Lower leg skin (tissue), 4 donors: ENCODE results near the gene SYT9. TPM values are rescaled to one million over a fixed set of nuclear protein-coding genes. Genes with fewer than 3 reads are reported as not detected.

ENCODE experiments used
- DNase-seq, 2 donors: peaks; one replicate each; pipeline ENCODE4 v3.0.0-alpha.2; 2019; ENCODE audit warnings: low spot score in 2 of 2
- H3K4me3 ChIP-seq: fragments of 200-600 bp; sonication (generic); 2 replicates; pipeline ENCODE4 v1.5.1; 2017; ENCODE audit warnings: mild to moderate bottlenecking, low read depth; ENCODE audit not compliant: poor library complexity, severe bottlenecking
- POLR2A ChIP-seq, 2 donors: fragments of 450-650 bp; IDR thresholded peaks; one replicate each; pipeline ENCODE4 v1.6.1; 2016 to 2017; ENCODE audit warnings: antibody characterized with exemption in 2 of 2, mild to moderate bottlenecking in 1 of 2, moderate library complexity in 1 of 2
- WGBS, 2 donors: methylation state at CpG; one replicate each; pipeline ENCODE4 v1.1.5; 2018; 5-methylcytosine and 5-hydroxymethylcytosine counted together
- intact Hi-C: fragments of 100-400 bp; cut with DNase I; formaldehyde crosslinking; loops from one replicate; pipeline ENCODE4 v1.15.0; 2023; ENCODE audit warnings: low total_unique reads
- total RNA-seq, 4 donors: library from RNA; depleted of rRNA; stranded (reverse); fragments of >200 nt; gene quantifications; one replicate each; pipeline ENCODE4 v1.1.0, GENCODE V29; 2016
- TF ChIP-seq, protein P1 (sequence below), 3 donors: fragments of 450-650 bp; IDR thresholded peaks; one replicate each; pipeline ENCODE4 v1.5.1; 2016; ENCODE audit warnings: antibody characterized with exemption in 3 of 3, mild to moderate bottlenecking in 3 of 3, moderate library complexity in 2 of 3

Gene SYT9
- total RNA-seq, 4 donors from 2014 or later, result 0.37 to 0.84 (median 0.71) TPM; not detected in 1

DNA sequence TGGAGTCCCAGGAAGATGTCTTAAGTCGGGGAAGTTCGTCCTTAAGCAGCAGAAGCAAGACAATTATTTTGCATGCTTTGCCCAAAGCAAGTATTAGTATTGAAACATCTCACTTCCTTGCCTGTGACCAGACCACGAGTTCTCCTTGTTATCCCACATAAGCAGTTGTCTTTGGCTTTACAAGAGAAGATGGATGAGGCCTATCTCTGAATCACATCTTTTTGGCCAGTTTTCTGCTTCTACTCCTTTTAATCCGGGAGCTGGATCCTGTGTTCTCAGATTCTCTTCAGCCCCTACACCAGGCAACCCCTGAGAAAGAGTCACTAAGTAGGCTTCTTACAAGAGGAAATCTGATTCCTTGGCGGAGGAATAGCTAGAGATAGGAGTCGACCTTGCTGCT is 2.1 kb downstream of the SYT9 start:
- no peak overlapping the region for H3K4me3 ChIP-seq
- 75 to 76% methylated on average over 6 of the region's 6 CpGs for WGBS, 2 donors
- intact Hi-C loops, result no loop called here
- TF ChIP-seq, protein P1, sequence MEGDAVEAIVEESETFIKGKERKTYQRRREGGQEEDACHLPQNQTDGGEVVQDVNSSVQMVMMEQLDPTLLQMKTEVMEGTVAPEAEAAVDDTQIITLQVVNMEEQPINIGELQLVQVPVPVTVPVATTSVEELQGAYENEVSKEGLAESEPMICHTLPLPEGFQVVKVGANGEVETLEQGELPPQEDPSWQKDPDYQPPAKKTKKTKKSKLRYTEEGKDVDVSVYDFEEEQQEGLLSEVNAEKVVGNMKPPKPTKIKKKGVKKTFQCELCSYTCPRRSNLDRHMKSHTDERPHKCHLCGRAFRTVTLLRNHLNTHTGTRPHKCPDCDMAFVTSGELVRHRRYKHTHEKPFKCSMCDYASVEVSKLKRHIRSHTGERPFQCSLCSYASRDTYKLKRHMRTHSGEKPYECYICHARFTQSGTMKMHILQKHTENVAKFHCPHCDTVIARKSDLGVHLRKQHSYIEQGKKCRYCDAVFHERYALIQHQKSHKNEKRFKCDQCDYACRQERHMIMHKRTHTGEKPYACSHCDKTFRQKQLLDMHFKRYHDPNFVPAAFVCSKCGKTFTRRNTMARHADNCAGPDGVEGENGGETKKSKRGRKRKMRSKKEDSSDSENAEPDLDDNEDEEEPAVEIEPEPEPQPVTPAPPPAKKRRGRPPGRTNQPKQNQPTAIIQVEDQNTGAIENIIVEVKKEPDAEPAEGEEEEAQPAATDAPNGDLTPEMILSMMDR (IDR thresholded peaks at IDR 0.05), result no peak
- TF ChIP-seq POLR2A (IDR thresholded peaks at IDR 0.05), result no peak
- no peak for DNase-seq

DNA sequence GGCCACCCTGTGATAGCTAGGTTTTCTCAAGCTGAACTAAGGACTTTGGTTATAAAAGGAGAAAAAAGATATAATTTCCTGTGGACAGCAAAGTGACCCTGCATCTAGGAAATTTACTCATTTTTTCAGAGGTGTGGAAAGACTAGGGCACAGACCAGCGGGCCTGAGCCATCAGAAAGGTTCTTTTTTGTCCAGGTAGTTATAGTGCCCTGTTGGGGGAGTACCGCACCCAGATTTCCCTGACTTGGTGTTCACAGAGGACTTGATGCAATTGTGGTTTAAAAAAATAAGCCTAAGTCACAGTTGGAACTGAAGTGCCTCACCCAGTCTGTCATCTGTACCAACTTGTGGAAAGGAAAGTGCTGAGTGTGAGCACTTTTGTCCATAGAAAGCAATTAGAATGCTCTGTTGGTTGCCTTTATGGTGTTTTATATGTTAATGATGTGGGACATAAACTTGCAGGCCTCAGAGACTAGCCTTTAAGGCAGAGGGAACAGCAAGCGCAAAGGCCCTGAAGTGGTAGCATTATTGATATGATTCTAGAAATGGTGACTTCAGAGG is 3.1 kb downstream of the SYT9 start:
- no peak for TF ChIP-seq POLR2A (IDR thresholded peaks at IDR 0.05)
- TF ChIP-seq, protein P1 (IDR thresholded peaks at IDR 0.05), result no peak
- no peak for DNase-seq
- intact Hi-C loops, result no loop called here
- 75 to 91% methylated on average over 3 of the region's 3 CpGs for WGBS, 2 donors
- no peak overlapping the region for H3K4me3 ChIP-seq

GRCh38 chr11:7256943-7257342 is 5.2 kb downstream of the SYT9 start:
- no peak overlapping the region for H3K4me3 ChIP-seq
- no peak for DNase-seq
- 33 to 53% methylated on average over 2 of the region's 2 CpGs for WGBS, 2 donors
- no peak for TF ChIP-seq POLR2A (IDR thresholded peaks at IDR 0.05)
- TF ChIP-seq, protein P1 (IDR thresholded peaks at IDR 0.05), result no peak
- intact Hi-C loops, result no loop called here

DNA sequence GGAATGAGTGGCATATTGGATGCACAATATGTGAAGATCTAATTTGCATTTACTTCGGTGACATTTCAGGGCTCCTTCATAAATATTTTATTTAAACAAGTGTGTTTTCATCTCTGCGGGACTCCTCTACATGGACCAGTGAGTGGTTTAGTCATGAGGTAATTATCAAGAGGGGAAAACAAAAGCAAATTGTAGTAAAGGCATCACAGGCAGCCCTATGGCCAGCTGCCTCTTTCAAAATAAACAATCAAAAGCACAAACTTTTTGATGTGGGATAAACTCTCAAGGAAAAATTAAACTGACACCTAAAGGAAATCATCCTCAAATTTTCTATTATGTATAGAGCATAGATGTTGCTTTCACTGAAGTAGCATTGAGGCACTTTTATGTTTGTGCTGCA is 6.0 kb downstream of the SYT9 start:
- H3K4me3 ChIP-seq, result no peak overlapping the region
- intact Hi-C loops, result no loop called here
- no peak for TF ChIP-seq POLR2A (IDR thresholded peaks at IDR 0.05)
- TF ChIP-seq, protein P1 (IDR thresholded peaks at IDR 0.05), result no peak
- WGBS, 2 donors, result 78% methylated on average over 2 of the region's 2 CpGs
- no peak for DNase-seq

GRCh38 chr11:7261578-7261977 is 9.9 kb downstream of the SYT9 start:
- no peak for TF ChIP-seq POLR2A (IDR thresholded peaks at IDR 0.05)
- TF ChIP-seq, protein P1 (IDR thresholded peaks at IDR 0.05), result no peak
- WGBS, 2 donors, result 93 to 94% methylated on average over 5 of the region's 5 CpGs
- no peak overlapping the region for H3K4me3 ChIP-seq
- no peak for DNase-seq
- intact Hi-C loops, result no loop called here

DNA sequence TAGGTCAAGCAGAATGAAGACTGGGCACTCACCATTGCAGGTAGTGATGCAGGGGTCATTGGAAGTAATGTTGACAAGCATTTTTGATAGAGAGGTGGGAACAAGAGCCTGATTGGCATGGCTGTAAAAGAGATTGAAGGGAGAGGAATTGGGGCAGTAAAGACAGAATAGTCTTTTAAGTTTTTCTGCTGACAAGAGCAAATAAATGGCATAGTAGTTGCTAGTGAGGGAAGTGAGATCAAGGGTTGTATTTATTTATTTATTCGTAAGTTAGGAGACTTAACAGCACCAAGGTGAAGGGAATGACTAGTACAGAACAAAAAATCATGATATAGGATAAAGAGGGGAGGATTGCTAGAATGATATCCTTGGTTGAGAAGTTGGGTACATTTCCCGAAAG is 11.0 kb downstream of the SYT9 start:
- DNase-seq, result no peak
- intact Hi-C loops, result no loop called here
- H3K4me3 ChIP-seq, result no peak overlapping the region
- no peak for TF ChIP-seq POLR2A (IDR thresholded peaks at IDR 0.05)
- TF ChIP-seq, protein P1 (IDR thresholded peaks at IDR 0.05), result no peak
- WGBS, 2 donors, result 66 to 69% methylated on average over 2 of the region's 2 CpGs
